GM19395 (cell line): Measurements from ENCODE around the gene OR1F1.
"Not testable (repeated sequence)": the region's sequence is repeated elsewhere in the genome, so short reads cannot be mapped to it uniquely, and the experiment has no call there.

Experiments
- ATAC-seq: cut with Tn5 transposase; IDR thresholded peaks from one replicate; pipeline ENCODE4 v1.9.1; 2021; ENCODE audit warnings: mild to moderate bottlenecking, moderate library complexity; ENCODE audit not compliant: unreplicated experiment

Gene OR1F1

GRCh38 chr16:3187798-3188674 lies at the start of gene OR1F1:
Gene OR1F1 (plus strand): TSS chr16:3188204.
- ATAC-seq: no peak

- no peak for ATAC-seq
These were observed 49.7 kb upstream of the OR1F1 start for GRCh38 chr16:3138342-3138741.

GRCh38 chr16:3138823-3139426 lies 49.1 kb upstream of the OR1F1 start:
- ATAC-seq: no peak

GRCh38 chr16:3139561-3139960 lies 48.4 kb upstream of the OR1F1 start:
- not testable (repeated sequence) for ATAC-seq

- ATAC-seq: no peak
These were observed 47.2 kb upstream of the OR1F1 start for GRCh38 chr16:3140603-3141427.

GRCh38 chr16:3141781-3142311 lies 46.2 kb upstream of the OR1F1 start:
- no peak for ATAC-seq

- no peak for ATAC-seq
These were observed 45.7 kb upstream of the OR1F1 start for GRCh38 chr16:3142327-3142726.

GRCh38 chr16:3142770-3143169 lies 45.2 kb upstream of the OR1F1 start:
- no peak for ATAC-seq

GRCh38 chr16:3143189-3143588 lies 44.8 kb upstream of the OR1F1 start:
- no peak for ATAC-seq

GRCh38 chr16:3143598-3144320 lies 44.2 kb upstream of the OR1F1 start:
- ATAC-seq: no peak

GRCh38 chr16:3144321-3144983 lies 43.6 kb upstream of the OR1F1 start:
- ATAC-seq: no peak

- ATAC-seq: no peak
These were observed 42.9 kb upstream of the OR1F1 start for GRCh38 chr16:3145151-3145550.

- ATAC-seq: no peak
These were observed 42.3 kb upstream of the OR1F1 start for GRCh38 chr16:3145660-3146059.

GRCh38 chr16:3147046-3147756 lies 40.8 kb upstream of the OR1F1 start:
- no peak for ATAC-seq

- no peak for ATAC-seq
These were observed 40.3 kb upstream of the OR1F1 start for GRCh38 chr16:3147757-3148104.

- no peak for ATAC-seq
These were observed 39.5 kb upstream of the OR1F1 start for GRCh38 chr16:3148256-3149192.

GRCh38 chr16:3149193-3149530 lies 38.8 kb upstream of the OR1F1 start:
- ATAC-seq: no peak

GRCh38 chr16:3149630-3150345 lies 38.2 kb upstream of the OR1F1 start:
- ATAC-seq: peak; percentile 19
